NB4 (cell line): ENCODE data around the gene IL1F10.

ENCODE experiments used
- TF ChIP-seq, protein P1 (sequence below): IDR thresholded peaks from one replicate; pipeline ENCODE4 v1.5.1; 2012; ENCODE audit warnings: low read depth, low read length
- TF ChIP-seq, protein P2 (sequence below): IDR thresholded peaks from 2 replicates; pipeline ENCODE4 v1.6.1; 2011; ENCODE audit warnings: low read depth, low read length

DNA sequence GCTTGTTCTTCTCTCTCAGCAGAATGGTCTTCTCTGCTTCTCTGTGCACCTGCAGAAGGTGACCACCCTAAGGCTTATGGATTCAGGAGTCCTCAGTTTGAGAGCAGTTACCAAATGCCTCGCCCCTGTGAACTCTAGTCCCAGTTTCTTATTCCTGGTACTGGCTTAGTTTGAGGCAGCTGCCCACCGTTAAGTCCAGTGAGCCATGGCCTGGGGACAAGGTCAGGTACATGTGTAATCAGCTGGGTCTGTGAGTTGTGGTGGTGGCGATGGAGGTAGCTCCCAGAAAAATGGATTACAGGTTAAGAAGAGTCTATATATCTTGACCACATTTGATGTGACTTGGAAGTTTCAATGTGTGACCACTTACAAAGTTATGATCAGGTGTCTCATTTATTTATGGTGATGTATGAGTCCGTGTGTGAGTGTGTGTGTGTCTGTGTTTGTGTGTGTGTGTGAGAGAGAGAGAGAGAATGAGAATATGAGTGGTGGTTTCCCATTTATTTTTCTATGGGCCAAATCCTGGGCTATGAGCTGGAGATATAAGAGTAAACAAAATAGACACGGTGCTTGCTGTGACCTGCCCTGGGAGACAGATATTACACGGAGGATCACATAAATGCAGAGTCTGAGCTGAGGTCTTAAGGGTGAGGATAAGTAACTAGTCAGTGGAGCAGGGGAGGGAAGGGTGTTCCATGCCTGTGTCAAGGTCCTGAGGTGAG, 46.6 kb downstream of the IL1F10 start:
- TF ChIP-seq, protein P1, sequence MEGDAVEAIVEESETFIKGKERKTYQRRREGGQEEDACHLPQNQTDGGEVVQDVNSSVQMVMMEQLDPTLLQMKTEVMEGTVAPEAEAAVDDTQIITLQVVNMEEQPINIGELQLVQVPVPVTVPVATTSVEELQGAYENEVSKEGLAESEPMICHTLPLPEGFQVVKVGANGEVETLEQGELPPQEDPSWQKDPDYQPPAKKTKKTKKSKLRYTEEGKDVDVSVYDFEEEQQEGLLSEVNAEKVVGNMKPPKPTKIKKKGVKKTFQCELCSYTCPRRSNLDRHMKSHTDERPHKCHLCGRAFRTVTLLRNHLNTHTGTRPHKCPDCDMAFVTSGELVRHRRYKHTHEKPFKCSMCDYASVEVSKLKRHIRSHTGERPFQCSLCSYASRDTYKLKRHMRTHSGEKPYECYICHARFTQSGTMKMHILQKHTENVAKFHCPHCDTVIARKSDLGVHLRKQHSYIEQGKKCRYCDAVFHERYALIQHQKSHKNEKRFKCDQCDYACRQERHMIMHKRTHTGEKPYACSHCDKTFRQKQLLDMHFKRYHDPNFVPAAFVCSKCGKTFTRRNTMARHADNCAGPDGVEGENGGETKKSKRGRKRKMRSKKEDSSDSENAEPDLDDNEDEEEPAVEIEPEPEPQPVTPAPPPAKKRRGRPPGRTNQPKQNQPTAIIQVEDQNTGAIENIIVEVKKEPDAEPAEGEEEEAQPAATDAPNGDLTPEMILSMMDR = no peak
- TF ChIP-seq, protein P2, sequence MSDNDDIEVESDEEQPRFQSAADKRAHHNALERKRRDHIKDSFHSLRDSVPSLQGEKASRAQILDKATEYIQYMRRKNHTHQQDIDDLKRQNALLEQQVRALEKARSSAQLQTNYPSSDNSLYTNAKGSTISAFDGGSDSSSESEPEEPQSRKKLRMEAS = no peak
